HG03460 (cell line): ENCODE measurements around the gene GSDMA.
"Not testable (repeated sequence)": the region's sequence is repeated elsewhere in the genome, so short reads cannot be mapped to it uniquely, and the experiment has no call there.

Experiments used
- ATAC-seq: cut with Tn5 transposase; IDR thresholded peaks from one replicate; pipeline ENCODE4 v1.9.1; 2021; ENCODE audit not compliant: unreplicated experiment

The GSDMA gene

GRCh38 chr17:39994448-39994847 lies 31.6 kb downstream of the GSDMA start:
- ATAC-seq, result no peak

- no peak for ATAC-seq
Observed at GRCh38 chr17:39995438-39995837, 32.6 kb downstream of the GSDMA start.

- no peak for ATAC-seq
Observed at GRCh38 chr17:39996162-39996561, 33.4 kb downstream of the GSDMA start.

- ATAC-seq, result no peak
Observed at GRCh38 chr17:39996800-39997199, 34.0 kb downstream of the GSDMA start.

- ATAC-seq, result no peak
Observed at GRCh38 chr17:39997543-39997942, 34.7 kb downstream of the GSDMA start.

- no peak for ATAC-seq
Observed at GRCh38 chr17:39999067-39999466, 36.3 kb downstream of the GSDMA start.

- no peak for ATAC-seq
Observed at GRCh38 chr17:40000161-40000560, 37.4 kb downstream of the GSDMA start.

- ATAC-seq, result not testable (repeated sequence)
Observed at GRCh38 chr17:40001335-40001734, 38.5 kb downstream of the GSDMA start.

GRCh38 chr17:40004072-40004471 lies 41.3 kb downstream of the GSDMA start:
- no peak for ATAC-seq

GRCh38 chr17:40004712-40005111 lies 41.9 kb downstream of the GSDMA start:
- no peak for ATAC-seq

- no peak for ATAC-seq
Observed at GRCh38 chr17:40005520-40005919, 42.7 kb downstream of the GSDMA start.

- not testable (repeated sequence) for ATAC-seq
Observed at GRCh38 chr17:40010946-40011500, 48.2 kb downstream of the GSDMA start.

GRCh38 chr17:40012017-40012647 lies 49.3 kb downstream of the GSDMA start:
- not testable (repeated sequence) for ATAC-seq

GRCh38 chr17:40014375-40014980 lies 51.7 kb downstream of the GSDMA start:
- no peak for ATAC-seq

GRCh38 chr17:40015005-40015997 lies 52.5 kb downstream of the GSDMA start, which contains the start of gene CSF3:
TSS of gene CSF3 (plus strand) at chr17:40015440. CDS start at chr17:40015475, 35 bp downstream.
- no peak for ATAC-seq

- ATAC-seq, result no peak
Observed at GRCh38 chr17:40015998-40016985, 53.5 kb downstream of the GSDMA start.

GRCh38 chr17:40017422-40018080 lies 54.7 kb downstream of the GSDMA start:
- ATAC-seq, result no peak

- no peak for ATAC-seq
Observed at GRCh38 chr17:40018211-40019121, 55.7 kb downstream of the GSDMA start.
